HG03175 (cell line): ENCODE measurements around the gene NFRKB.
"Not testable (repeated sequence)": the region's sequence is repeated elsewhere in the genome, so short reads cannot be mapped to it uniquely, and the experiment has no call there.

ENCODE experiments used
- ATAC-seq: cut with Tn5 transposase; IDR thresholded peaks from one replicate; pipeline ENCODE4 v1.9.1; 2021; ENCODE audit warnings: mild to moderate bottlenecking, moderate library complexity; ENCODE audit not compliant: unreplicated experiment

Gene NFRKB

GRCh38 chr11:129894278-129895125 lies 876 bp downstream of the NFRKB start:
- ATAC-seq: no peak

- no peak for ATAC-seq
Observed at GRCh38 chr11:129888451-129888850, 6.9 kb downstream of the NFRKB start.

GRCh38 chr11:129885381-129885780 lies 10.0 kb downstream of the NFRKB start:
- no peak for ATAC-seq

- ATAC-seq: no peak
Observed at GRCh38 chr11:129884581-129884980, 10.8 kb downstream of the NFRKB start.

GRCh38 chr11:129881570-129882170 lies 13.7 kb downstream of the NFRKB start:
- ATAC-seq: peak; percentile 90

- ATAC-seq: no peak
Observed at GRCh38 chr11:129880311-129880710, 15.1 kb downstream of the NFRKB start.

- no peak for ATAC-seq
Observed at GRCh38 chr11:129871914-129872313, 23.5 kb downstream of the NFRKB start.

- ATAC-seq: not testable (repeated sequence)
Observed at GRCh38 chr11:129868626-129869025, 26.8 kb downstream of the NFRKB start.

GRCh38 chr11:129866311-129866710 lies 29.1 kb downstream of the NFRKB start:
- no peak for ATAC-seq

- no peak for ATAC-seq
Observed at GRCh38 chr11:129865701-129866100, 29.7 kb downstream of the NFRKB start.

- no peak for ATAC-seq
Observed at GRCh38 chr11:129864811-129865210, 30.6 kb downstream of the NFRKB start.

- ATAC-seq: no peak
Observed at GRCh38 chr11:129861702-129862522, 33.5 kb downstream of the NFRKB start.

GRCh38 chr11:129856036-129856435 lies 39.3 kb downstream of the NFRKB start:
- ATAC-seq: no peak

GRCh38 chr11:129855086-129855485 lies 40.3 kb downstream of the NFRKB start:
- no peak for ATAC-seq

- no peak for ATAC-seq
Observed at GRCh38 chr11:129854232-129854805, 41.1 kb downstream of the NFRKB start.

- no peak for ATAC-seq
Observed at GRCh38 chr11:129853518-129854231, 41.7 kb downstream of the NFRKB start.

GRCh38 chr11:129852125-129852740 lies 43.1 kb downstream of the NFRKB start:
- no peak for ATAC-seq

GRCh38 chr11:129849447-129850130 lies 45.8 kb downstream of the NFRKB start:
- ATAC-seq: no peak

GRCh38 chr11:129847361-129847760 lies 48.0 kb downstream of the NFRKB start:
- ATAC-seq: not testable (repeated sequence)
